Epithelial cell of prostate (primary cell): ENCODE data around the gene MARK1.

Experiments used
- DNase-seq: peaks from one replicate; pipeline ENCODE4 v3.0.0-alpha.2; 2011; ENCODE audit warnings: low read depth, low spot score
- H3K27ac ChIP-seq: fragments of 450-650 bp; 2 replicates; pipeline ENCODE4 v1.5.1; 2017; ENCODE audit warnings: mild to moderate bottlenecking

MARK1 gene

GRCh38 chr1:220707160-220707559 is 179.2 kb downstream of the MARK1 start:
- no peak for DNase-seq
- H3K27ac ChIP-seq = no peak overlapping the region

GRCh38 chr1:220708244-220708643 is 180.3 kb downstream of the MARK1 start:
- no peak overlapping the region for H3K27ac ChIP-seq
- DNase-seq = no peak

- DNase-seq = no peak
- no peak overlapping the region for H3K27ac ChIP-seq
Observed at GRCh38 chr1:220708936-220709801, 181.2 kb downstream of the MARK1 start.

- H3K27ac ChIP-seq = no peak overlapping the region
- no peak for DNase-seq
Observed at GRCh38 chr1:220710333-220710732, 182.4 kb downstream of the MARK1 start.

DNA sequence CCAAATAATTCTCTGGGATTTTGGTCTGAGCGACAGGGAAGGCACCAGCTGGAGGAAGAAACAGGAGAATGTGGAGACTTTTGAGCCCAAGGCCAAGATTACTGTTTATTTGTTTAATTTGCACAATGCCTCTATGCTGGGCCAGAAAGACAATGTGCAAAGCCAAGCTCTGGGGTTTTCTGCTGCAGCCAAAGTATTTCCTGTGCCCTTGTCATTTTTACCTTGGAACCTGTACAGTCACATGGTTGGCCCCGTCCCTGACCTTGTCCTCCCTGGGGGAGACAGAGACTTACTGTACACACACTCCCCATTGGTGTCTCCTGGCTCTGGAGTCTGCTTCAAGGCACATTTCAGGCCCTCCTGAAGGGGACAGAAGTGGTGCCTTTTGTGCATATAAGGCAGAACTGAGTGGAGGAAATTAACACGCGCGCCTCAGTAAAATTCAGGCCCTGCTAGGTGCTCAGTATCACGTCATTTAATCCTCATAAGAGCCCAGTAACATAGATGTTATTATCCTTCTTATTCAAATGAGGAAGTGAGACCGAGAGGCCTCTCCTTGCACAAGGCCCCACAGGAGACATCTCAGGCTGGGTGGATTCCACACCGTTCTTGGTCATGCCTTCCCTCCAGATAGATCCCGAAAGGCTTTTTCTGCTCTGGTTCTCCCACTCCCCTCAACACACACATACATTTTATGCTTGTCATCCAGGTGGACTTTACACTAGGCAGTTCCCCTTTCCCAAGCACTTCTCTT is 183.3 kb downstream of the MARK1 start:
- no peak for DNase-seq
- H3K27ac ChIP-seq = no peak overlapping the region
